HG03103 (cell line): ENCODE measurements around the gene GALNTL6.

Source experiments
- ATAC-seq: cut with Tn5 transposase; IDR thresholded peaks from one replicate; pipeline ENCODE4 v1.9.1; 2021; ENCODE audit warnings: low read depth; ENCODE audit not compliant: unreplicated experiment

The GALNTL6 gene

DNA sequence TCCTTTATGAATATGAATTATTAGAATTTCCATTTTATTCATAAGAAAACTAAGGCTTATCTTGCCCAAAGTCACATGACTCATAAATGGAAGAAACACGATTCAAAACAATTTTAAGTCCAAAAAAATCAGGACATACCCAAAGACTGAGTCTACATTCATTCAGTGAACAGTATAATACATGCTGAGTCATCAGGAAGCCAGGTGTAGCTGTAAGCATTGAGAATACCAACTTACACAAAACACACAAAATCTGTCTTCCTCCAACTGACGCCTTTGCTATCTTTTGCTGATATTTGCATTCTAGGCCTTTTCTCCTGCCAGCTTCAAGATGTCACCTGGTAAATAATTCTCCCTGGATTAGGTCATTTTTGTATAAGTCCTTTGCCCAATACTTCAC, 835.3 kb downstream of the GALNTL6 start:
- no peak for ATAC-seq

DNA sequence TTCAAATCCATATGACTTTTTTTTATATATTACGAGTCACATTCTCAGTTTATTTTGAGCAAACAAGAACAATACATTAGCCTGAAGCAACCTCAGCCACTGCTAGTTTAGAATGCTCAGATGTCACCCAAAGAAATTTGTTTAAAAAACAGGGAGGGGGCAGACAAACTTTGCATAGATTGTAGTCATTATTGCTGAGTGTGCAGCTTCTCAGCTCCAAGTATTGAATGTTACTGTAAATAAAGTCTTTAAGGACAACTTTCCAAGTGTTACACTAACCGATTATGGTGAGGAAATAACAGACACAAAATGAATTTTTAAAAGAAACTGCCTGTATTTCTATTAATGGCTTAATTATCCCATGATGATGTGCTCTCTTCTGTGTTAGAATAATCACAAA, 835.9 kb downstream of the GALNTL6 start:
- ATAC-seq, result no peak

DNA sequence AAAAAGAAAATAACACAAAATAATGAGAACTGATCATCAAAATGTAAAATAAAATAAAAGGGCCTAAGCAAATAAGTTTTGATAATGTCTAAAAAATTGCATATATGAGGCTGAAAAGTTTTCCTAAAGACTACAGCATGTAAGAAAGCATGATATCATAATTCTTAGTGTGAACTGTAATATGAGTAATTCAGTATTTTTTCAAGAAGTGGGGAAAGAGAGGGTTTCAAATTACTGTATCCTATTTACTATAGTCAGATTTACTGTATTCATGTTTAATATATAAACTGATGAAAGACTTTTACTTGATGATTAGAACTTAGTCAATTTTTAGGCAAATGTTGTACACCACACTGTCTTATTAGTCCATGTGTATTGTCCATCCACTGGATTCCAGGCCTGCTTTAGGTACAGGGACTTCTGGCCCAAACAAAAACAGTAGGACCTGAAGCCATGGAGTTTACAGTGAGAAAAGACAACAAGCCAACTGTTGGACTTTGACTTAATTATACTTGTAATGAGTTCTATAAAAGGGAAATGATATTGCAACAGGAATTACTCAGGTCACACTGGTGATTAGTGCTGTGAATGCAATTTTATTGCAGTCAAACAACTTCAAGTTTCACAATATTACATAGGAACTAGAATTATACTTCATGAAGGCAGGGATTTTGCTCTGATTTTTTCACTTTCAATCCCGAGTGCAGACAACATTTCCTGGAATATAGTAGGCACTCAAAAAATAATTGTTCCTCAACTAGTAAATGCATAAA, 837.7 kb downstream of the GALNTL6 start:
- ATAC-seq, result no peak

DNA sequence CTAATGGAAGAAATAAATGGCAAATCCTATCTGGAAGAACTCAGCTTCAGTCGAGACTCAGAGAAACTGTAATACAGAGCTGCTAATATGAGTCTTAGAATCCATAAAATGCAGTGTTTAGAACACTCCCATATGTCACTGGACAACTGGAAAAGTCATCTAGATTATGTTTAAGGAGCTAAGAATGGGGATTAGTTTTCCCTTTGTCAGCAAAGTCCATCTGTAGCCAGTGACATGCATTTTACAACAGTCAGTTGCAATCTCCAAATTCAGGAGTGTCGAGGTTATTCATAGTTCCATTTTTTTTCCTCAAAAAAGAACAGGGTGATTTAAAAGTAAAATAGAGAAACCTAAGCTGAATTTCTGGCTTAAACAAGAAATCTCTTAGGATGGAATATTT, 838.8 kb downstream of the GALNTL6 start:
- ATAC-seq, result no peak

DNA sequence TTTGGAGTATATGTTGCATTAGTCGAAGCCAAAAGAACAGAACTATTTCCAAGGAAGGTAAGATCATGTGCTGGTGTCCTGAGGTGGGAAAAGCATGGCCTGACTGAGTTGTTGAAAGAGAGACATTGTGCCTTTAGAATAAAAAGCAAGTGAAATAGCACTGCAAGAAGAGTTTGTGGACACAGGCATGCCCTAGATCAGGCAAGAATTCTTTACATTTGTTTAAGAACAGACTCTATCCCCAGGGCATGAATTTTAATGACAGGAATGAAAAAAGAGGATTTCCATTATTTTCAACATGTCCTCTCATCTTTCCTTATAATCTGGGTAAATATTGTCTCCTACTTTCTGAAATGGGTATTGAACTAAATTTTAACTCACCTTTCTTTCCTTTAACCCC, 839.2 kb downstream of the GALNTL6 start:
- no peak for ATAC-seq

DNA sequence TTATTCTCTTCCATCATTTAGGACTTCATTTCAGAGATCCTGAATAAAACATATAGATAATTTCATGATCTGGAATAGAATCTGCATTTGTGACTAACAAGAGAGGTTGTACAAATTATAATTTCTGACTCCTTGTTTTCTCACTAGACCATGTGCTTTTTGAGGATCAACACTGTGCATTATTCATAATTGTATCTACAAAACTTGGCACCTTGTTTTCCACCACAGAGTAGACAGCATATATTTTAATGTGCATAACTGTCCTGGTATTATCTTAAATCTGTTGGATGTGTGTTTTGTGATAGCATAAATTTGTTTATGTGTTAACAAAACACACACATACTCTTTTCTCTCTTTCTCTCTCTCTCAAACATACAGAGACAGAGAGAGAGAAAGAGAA, 840.5 kb downstream of the GALNTL6 start:
- ATAC-seq, result no peak

DNA sequence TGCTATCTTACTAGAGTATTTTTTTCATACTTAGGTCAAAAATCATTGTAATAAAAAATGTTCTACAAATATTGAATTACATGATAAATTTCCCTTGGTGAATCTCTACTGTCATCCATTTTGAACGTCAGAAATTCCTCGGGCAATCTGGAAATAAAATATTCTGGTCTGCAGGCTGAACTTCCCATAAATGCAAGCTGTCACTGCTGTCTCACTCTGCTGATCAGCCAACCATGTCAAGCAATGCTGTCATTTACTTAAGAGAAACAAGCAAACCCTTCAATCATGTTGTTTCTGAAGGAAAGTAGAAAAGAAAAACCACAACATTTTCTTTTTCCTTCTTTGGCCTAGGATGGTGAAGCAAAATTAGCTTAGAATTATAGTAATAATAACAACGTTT, 841.3 kb downstream of the GALNTL6 start:
- ATAC-seq, result no peak

DNA sequence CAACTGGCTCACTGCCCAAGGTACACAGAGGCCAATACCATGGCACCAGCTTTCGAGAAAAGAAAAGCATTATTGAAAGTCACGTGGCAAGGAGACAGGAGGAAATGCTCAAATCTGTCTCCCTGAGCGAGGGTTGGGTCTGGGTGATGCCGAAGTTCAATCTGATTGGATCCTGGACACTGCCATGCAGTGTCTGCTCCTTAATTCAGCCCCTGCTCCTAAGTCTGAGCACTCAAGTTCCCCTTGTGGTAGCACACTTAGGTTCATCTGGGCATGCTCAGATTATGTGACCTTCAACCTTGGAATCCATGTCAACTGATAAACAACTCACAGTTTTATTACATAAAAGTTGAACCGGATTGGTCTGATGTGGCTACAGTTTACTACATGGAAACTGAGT, 842.9 kb downstream of the GALNTL6 start:
- no peak for ATAC-seq

DNA sequence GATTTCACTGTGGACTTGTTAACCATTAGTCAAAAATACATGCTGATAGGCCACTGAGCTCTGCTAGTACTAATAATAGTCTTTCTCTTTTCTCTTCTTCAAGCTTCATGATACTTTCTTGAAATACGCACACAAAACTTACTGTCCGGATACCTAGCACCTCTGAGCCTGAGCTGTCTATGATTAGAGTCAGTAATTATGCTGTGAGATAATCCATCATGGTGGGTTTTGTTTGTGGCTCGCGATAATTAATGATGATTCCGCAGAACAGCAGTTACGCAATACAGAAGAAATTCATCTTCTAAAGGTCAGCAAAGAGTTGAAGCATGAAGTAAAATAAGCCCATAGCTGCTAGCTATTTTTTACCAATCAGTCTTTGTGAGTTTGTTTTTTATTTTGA, 843.9 kb downstream of the GALNTL6 start:
- ATAC-seq, result no peak

DNA sequence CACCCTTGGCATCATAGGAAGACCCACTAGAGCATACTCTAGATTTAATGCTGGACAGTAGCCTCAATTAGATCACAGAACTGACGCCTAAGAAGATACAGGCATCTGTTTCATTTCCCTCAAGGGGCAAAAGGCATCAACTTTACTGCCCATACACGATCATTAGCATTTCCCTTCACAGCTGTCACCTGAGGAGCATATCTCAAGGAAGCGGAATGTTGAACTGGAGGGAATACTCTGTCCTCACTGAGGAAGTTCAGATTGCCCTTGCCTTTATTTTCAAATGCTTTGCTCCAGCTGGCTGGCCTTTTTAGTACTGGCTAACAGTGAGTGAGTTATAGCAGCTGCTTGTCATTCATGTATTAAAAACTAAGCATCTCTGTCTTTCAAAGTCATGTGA, 847.0 kb downstream of the GALNTL6 start:
- no peak for ATAC-seq

DNA sequence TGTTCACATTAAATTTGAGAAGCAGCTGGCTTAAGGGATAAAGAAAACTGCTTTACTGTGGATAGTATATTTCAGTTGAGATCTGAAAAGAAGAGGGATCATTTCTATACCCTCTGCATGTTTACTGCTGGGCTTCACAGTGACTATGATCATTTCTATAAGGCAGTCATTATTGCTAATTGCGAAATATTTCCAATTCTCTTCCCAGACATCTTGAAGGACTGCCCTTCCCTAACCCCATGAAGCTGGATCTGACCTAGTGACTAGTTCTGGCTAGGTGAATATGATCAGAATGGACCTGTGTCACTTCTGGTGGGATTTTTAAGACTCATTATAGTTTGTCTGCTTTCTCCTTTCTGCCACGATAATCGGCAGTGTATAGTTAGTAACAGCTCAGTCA, 848.9 kb downstream of the GALNTL6 start:
- ATAC-seq, result no peak

DNA sequence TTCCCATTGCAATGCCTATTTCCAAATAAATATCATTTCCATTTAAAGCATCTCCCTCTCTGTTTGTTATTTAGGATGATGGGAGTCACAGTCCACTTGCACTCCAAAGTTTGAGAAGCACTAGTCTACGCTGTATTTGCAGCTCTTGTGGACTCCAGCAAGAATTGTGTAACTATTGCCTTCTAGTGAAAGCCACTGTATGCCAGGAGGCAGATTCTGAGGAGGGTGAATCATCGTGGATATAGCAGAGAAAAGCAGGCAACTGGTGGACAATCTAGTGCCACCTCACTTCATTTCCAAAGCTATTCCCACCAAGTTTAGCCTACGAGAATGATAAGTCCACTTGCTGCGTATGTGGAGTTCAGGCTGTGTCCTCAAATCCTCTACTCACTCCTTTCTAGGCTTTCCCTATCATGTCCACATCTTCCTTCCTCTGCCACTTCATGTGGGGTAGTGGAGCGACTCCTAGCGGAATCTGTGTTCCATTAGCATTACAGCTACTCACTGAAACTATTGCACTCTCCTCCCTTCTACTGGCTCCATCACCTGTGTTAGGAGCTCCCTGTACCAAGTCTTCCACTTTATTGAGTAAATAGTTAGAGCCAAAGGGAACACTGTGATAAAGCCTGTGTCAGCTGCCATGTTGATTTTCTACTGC, 853.6 kb downstream of the GALNTL6 start:
- no peak for ATAC-seq

DNA sequence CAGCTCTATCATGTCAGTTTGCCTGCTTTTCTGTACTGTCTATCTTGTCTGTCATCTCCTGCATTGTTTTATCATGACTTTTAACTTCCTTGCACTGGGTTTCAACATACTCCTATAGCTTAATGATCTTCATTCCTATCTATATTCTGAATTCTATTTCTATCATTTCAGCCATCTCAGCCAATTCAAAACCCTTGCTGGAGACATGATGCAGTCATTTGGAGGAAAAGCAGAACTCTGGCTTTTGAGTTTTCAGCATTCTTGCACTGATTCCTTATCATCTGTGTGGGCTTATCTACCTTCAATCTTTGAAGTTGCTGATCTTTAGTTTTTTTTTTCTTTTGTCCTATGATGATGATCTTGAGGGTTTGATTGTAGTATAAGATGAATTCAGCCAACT, 861.6 kb downstream of the GALNTL6 start:
- no peak for ATAC-seq

DNA sequence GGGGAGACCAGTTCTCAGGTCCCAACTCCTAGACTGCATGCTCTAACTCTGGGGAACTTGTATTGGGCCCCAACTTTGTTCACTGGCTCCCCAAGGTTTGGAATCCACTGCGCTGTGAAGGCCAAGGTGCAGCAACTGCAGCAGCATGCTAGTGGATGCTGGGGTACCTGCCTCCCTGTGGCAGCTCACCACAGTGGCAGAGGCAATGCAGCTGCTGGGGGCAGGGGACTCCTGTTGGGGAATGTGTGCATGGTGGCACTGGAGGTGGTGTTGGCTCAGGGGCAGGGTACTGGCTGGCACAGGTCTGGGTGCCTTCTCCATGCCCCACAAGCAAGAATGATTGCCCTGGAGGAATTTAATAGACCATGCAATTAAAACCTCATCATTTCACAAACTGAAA, 862.0 kb downstream of the GALNTL6 start:
- ATAC-seq, result no peak

DNA sequence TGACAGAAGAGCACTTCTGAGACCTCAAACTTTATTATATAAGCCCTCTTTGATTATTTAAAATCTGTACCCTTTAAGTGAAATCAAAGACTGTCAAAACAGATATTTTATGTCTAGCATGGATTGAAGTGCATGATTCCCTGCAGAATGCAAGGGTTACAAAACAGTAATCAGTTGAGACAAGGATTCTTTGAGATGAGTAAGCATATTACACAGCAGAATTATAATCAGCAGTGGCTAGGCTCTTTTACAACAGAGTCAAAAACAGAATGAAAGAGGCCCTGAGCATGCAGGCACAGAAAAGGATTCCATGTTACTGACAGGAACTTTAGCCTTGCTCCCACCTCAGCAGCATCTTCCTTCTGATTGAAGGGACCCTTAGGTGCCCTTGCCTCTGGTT, 867.5 kb downstream of the GALNTL6 start:
- no peak for ATAC-seq

DNA sequence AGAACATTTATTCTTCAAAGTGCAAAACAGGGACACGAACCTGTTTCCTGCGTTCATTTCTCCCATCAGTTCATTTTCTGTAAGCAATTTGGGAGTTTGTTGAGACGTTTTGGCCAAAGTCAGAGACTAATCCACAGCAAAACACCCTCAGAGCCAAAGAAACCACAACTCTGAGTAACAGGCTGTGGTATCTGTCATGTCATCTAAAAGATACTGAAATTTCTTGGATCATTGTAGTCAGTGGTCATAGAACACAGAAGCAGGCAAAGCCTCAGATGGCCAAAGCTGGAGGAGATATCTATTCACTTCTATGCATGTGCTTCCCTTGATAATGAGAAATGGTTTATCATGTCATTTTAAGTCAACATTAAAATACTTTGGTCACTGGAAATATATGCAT, 869.8 kb downstream of the GALNTL6 start:
- no peak for ATAC-seq

DNA sequence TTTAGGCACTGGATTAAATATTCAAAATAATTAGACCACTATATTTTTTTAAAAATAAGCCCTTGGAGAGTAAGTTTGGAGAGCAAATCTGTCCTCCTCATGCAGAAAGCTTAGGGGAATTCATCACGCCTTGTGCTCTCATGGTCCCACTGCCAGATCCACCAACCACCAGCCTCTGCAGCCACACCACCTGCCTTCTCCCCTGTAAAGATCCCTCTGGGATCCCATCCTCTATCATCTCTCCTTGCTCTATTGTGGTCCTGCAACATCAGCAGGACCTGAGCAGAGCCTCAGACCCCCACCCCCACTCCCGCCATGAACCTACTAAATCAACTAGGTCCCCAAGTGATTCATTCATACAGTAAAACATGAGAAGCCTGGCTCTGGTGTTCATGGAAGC, 872.8 kb downstream of the GALNTL6 start:
- ATAC-seq, result no peak

DNA sequence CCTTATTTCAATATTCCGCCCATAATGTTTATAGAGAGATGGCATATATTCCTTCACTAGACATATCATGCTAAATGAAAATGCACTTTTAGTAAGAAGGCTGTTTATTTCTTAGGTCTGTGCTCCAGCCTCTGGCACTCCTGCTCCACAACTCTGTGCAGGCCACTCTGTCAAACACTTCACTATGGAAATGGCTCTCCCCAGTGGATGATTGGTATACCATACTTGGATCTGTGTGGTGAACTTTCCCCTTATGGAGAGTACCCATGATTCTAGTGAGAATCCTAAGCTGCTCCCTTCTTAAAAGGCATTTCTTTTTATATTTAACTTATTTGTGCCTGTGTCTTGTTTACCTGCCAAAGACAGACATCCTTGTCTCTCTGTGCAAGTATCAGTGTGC, 875.3 kb downstream of the GALNTL6 start:
- no peak for ATAC-seq

DNA sequence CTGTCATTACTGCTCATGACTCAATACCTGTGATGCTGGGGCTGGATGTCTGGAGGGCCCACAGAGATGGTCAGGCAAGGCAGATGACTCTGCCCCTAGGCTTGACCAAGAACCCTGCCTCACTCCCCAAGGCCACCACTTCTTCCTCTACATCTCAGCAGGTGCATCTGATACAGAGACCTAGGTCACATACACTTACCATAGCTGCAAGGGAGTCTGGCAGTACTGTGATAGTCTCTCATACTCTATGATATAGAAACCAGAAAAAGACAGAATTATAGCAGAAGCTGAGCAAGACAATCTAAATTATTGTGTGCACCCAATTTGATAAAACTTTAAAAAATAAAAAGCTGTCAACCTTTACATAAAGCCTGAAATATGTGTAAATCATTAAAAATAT, 878.3 kb downstream of the GALNTL6 start:
- no peak for ATAC-seq

DNA sequence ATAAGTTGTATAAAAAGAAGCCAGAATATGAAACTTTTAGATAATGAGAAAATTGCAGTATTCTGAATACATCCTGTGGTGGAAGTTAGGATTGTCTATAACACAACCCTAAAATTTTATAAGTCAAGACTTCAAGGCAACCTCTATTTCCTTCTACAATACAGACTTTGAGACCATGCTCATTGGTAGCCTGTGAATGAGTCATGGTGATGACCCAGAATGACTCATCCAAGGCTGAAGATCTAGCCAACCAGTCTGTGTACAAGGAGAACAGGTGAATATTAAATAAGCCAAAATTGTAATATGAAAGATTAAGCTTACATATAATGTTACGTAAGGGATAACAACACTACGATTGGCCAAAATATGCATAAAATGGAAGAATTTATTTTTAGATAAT, 879.5 kb downstream of the GALNTL6 start:
- ATAC-seq, result no peak

DNA sequence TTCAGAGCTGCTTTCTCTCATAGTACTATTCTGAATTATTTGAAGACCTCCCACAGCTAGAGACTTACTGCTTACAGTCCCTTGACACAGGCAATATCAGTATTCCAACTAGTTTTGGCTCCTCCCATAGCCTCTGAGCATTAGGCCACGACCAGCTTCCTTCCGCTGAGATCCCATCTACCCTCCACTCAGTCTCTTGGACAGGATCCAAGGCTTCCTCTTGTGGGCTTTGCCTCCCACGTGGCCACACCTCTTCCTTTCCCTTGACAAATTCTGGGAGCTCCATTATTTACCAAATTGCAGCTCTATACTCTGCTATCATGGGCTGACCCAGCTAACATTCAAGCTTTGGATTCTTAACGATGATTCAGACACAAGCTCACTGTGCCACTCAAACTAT, 885.1 kb downstream of the GALNTL6 start:
- ATAC-seq, result no peak

DNA sequence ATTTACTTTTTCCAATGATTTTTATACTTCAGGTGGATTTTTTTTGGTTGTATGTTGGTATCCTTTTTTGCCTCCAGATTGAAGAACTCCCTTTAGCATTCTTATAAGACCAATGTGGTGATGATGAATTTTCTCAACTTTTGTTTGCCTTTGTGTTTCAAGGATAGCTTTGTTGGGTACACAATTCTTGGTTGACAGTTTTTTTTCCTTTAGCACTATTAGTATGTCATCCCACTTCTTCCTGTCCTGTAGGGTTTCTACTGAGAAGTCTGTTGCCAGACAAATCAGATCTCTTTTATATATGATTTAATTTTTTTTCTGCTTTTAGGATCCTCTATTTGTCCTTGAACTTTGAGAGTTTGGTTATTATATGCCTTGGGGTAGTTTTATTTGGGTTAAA, 892.4 kb downstream of the GALNTL6 start:
- no peak for ATAC-seq
